ENCODE data around the gene MICU2.

Gene MICU2

DNA sequence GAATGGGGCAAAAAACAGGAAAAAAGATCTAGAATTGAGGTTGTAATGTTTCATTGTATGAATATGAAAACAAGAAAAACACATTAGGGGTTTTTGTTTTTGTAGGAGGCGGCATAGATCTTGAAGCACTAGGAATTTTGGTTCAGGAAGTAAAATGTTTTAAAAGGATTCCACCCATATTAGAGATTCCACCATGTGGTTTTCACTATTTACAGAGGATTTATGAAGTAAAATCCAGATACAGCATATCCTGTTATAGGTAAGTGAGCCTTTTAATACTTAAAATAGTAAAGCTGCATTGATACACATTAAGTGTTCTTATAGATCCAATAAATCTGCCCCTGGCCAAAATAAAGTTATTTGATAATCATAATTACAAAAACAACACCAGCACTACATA, 61.4 kb downstream of the MICU2 start:
- DNase-seq = no peak

DNA sequence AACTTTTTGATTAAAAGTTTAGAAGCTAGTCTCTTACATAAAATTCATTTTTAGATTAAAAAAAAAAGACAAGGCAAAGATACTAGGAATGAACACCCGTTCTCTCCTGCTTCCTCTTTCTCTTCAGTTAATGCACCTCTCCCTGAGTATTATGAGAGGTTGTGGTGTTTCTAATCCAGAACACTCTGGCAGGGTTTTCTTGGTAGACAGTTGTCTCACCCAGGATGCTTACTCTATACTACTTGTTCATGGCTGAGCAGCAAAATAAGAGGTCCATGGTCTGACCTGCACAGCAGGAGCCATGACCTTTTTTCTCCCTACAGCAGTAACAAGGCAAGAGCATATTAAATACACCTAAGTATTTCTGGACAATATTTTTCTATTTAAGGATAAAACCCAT, 62.0 kb downstream of the MICU2 start:
- DNase-seq = no peak

- DNase-seq = no peak
These were observed 62.7 kb downstream of the MICU2 start for GRCh38 chr13:21541271-21541670.

- no peak for DNase-seq
These were observed 64.3 kb downstream of the MICU2 start for GRCh38 chr13:21539687-21540086.

GRCh38 chr13:21538753-21539152, 65.2 kb downstream of the MICU2 start:
- no peak for DNase-seq

DNA sequence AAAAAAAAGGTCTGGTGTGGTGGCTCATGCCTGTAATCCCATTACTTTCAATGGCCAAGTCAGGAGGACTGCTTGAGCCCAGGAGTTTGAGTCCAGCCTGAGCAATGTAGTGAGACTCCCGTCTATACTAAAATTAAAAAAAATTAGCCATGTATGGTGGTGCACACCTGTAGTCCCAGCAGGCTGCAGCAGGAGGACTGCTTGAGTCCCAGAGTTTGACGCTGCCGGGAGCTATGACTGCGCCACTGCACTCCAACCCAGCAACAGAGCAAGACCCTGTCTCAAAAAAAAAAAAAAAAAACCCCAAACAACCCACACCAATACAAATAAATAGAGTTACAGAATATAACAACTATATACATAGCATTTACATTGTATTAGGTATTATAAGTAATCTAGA, 65.7 kb downstream of the MICU2 start:
- DNase-seq = no peak

GRCh38 chr13:21537105-21537504, 66.9 kb downstream of the MICU2 start:
- DNase-seq = no peak

DNA sequence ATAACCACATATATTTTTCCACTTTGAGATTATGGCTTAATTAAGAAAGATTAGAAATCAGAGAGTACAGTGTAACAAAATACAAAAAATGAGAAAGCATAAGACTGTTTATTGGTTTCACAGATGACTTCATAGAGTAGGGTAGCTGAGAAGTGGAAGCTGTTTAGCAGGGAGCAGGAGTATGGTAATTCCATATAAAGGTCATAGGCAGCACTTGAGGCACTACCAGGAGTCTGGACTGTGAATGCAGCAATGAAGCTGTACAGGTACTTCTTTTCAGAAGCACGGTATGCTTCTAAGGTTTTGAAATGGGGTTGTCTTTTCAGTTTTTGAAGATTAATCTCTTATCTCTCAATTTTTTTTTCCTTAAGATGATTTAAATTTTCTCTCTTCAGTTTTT, 69.2 kb downstream of the MICU2 start:
- no peak for DNase-seq

- no peak for DNase-seq
These were observed 72.5 kb downstream of the MICU2 start for GRCh38 chr13:21531455-21531854.

DNA sequence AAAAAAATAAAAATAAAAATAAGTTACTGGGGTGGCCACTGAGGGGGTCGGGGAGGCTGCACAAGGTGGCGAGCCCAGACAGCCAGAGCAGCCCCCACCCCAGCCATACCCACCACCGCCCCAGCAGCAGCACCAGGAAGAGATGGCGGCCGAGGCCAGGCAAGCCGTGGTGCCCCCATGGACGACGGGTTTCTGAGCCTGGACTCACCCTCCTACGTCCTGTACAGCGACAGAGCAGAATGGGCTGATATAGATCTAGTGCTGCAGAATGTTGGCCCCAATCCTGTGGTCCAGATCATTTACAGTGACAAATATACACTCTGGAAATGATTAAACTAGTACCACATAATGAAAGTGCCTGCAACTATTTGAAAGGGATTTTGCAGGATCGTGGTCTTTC, 73.3 kb downstream of the MICU2 start:
- no peak for DNase-seq

- no peak for DNase-seq
These were observed 74.7 kb downstream of the MICU2 start for GRCh38 chr13:21529146-21529893.

- no peak for DNase-seq
These were observed 75.4 kb downstream of the MICU2 start for GRCh38 chr13:21528616-21529015.

- DNase-seq = no peak
These were observed 77.0 kb downstream of the MICU2 start for GRCh38 chr13:21526707-21527540.

DNA sequence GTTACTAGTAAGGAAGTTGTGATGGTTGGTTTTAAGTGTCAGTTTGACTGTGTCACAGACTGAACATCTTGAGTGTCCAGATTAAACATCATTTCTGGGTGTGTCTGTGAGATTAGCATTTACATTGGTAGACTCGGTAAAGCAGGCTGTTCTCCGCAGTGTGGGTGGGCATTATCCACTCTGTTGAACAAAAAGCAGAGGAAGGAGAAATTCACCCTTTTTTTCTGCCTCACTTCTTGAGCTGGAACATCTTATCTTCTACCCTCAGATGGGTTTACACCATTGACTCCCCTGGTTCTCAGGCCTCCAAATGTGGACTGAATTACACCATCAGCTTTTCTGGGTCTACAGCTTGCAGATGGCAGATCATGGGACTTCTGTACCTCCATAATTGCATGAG, 81.1 kb downstream of the MICU2 start:
- no peak for DNase-seq

DNA sequence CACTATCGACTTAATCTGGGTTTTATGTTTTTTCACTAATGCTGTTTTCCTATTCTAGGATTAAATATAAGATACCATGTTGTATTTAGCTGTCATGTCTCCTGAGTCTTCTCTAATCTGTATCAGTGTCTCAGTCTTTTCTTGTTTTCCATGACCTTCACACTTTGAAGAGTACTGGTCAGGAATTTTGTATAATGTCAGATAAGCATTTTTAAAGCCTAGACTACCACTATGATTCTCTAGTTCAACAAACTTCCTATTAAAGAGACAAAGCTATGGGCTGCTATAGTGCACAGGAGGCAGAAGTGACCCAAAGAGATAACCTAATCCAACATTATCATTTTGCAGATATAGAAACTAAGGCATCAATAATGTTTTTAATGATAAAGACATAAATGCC, 81.8 kb downstream of the MICU2 start:
- no peak for DNase-seq

- no peak for DNase-seq
These were observed 85.3 kb downstream of the MICU2 start for GRCh38 chr13:21518617-21519144.

DNA sequence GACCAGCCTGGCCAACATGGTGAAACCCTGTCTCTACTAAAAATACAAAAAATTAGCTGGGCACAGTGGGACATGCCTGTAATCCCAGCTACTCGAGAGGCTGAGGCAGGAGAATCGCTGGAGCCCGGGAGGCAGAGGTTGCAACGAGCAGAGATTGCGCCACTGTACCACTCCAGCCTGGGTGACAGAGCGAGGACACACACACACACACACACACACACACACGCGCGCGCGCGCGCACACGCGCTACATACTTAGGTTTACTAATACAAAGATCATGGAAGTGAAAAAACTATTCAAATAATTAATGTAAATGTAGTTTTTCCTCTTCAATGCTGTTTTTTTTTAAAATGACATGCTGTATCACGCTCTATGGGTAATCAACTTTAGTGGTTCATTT, 86.4 kb downstream of the MICU2 start:
- DNase-seq = no peak

DNA sequence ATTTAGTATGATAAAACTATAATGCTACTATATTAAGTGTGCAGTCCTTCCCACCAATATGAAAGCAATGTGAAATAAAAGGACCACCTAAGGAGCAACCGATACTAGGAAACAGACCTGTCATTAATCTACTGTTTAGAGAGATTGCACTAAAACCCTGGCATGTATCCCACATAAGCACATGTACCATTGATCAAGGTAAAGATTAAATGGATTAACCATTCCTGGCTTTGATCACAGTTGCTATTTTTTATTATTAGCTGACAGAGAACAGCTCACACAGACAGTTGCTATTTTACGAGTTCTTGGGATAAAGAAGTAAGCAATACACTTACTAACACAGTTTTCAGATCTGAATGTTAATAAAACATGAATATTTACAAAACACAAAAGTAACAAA, 87.2 kb downstream of the MICU2 start:
- no peak for DNase-seq

- DNase-seq = no peak
These were observed 92.1 kb downstream of the MICU2 start for GRCh38 chr13:21511849-21512248.

DNA sequence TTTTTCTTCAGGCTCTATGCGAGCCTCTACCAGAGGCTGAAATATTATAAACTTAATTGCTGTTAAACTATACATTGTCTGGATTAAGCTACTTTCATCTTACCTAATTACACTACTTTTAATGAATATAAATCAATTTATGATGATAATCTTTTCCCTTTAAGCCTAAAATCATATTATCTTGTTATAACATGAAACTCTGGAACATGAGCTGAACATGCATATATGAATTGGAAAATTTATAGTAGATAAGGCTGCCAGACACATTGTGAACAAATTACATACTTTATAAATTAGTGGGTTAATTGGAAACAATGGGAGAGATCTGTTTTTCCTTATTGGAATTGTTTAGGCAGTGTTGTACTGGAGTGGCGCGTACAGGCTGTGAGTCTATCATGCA, 99.6 kb downstream of the MICU2 start:
- no peak for DNase-seq

DNA sequence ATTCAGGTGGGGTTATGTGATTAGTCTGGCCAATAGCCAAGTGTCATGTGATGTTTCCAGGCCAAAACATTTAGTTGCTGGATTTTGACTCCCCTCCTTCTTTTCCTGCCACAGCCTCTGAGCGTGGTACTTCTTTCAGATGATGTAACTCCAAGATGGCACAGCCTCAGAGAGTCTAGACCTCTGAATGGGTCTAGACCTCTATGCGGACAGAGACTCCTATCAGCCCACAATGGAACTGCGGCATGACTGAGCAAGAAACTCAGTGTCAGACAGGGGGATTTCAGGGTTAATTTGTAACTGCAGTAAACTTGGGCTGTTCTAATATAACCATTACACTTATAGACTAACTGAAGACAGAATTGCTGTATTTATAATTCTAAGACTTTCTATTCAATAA, 102.3 kb downstream of the MICU2 start:
- DNase-seq = no peak

DNA sequence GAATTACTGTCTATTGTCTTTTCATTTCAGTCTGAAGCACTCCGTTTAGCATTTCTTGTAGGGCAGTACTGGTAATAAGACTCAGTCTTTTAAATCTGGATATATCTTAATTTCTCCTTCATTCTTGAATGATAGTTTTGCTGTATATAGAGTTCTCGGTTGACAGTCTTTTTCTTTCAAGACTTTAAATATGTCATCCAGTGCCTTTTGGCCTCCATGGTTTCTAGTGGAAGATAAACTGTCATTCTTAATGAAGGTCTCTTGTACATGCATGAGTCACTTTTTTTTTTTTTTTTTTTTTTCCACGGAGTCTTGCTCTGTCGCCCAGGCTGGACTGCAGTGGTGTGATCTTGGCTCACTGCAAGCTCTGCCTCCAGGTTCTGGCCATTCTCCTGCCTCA, 117.6 kb downstream of the MICU2 start:
- no peak for DNase-seq

- DNase-seq = no peak
These were observed 120.2 kb downstream of the MICU2 start for GRCh38 chr13:21483748-21484147.

GRCh38 chr13:21481359-21481758, 122.6 kb downstream of the MICU2 start:
- DNase-seq = no peak
